C4-2B (cell line): ENCODE measurements around the gene BSN.

Source experiments
- H3K27ac ChIP-seq: fragments of 450-650 bp; 2 replicates; pipeline ENCODE4 v1.5.1; 2017
- CTCF ChIP-seq: fragments of 450-650 bp; conservative IDR thresholded peaks from 2 replicates; pipeline ENCODE4 v1.5.1; 2017; ENCODE audit warnings: mild to moderate bottlenecking
- ZFX ChIP-seq: fragments of 450-650 bp; IDR thresholded peaks from 2 replicates; pipeline ENCODE4 v1.6.1; 2017

The BSN gene

GRCh38 chr3:49553692-49554632 is at the start of gene BSN:
Gene BSN (plus strand): TSS chr3:49554477. CDS start chr3:49554603, 126 bp downstream.
- TF ChIP-seq ZFX (peak; percentile 51; the same call in 1 of the 2 replicates), CTCF (no peak)
- peak within 1 kb of the TSS; percentile 78 for H3K27ac ChIP-seq

GRCh38 chr3:49506906-49507305 is 47.4 kb upstream of the BSN start:
- no peak overlapping the region for H3K27ac ChIP-seq
- no peak for TF ChIP-seq ZFX
- TF ChIP-seq CTCF = no peak

- TF ChIP-seq ZFX (no peak), CTCF (no peak)
- no peak overlapping the region for H3K27ac ChIP-seq
These were observed 45.2 kb upstream of the BSN start for GRCh38 chr3:49509028-49509561.

GRCh38 chr3:49511639-49512038 is 42.6 kb upstream of the BSN start:
- TF ChIP-seq ZFX = no peak
- no peak for TF ChIP-seq CTCF
- H3K27ac ChIP-seq = no peak overlapping the region

- H3K27ac ChIP-seq = peak overlapping the region; percentile 69
- no peak for TF ChIP-seq ZFX
- TF ChIP-seq CTCF = no peak
These were observed 41.4 kb upstream of the BSN start for GRCh38 chr3:49512781-49513355.

GRCh38 chr3:49513494-49514124 is 40.7 kb upstream of the BSN start:
- TF ChIP-seq CTCF (no peak), ZFX (no peak)
- H3K27ac ChIP-seq = peak overlapping the region; percentile 69
